Activated CD8-positive, alpha-beta memory T cell treated with anti-CD3 and anti-CD28 coated beads for 4 hours (primary cell): ENCODE measurements around the gene MKKS.
"Not testable (repeated sequence)": the region's sequence is repeated elsewhere in the genome, so short reads cannot be mapped to it uniquely, and the experiment has no call there.

Experiments used
- DNase-seq, 2 donors: peaks; one replicate each; pipeline ENCODE4 v3.0.0-alpha.2; 2020; ENCODE audit warnings: low read depth in 2 of 2

MKKS gene

DNA sequence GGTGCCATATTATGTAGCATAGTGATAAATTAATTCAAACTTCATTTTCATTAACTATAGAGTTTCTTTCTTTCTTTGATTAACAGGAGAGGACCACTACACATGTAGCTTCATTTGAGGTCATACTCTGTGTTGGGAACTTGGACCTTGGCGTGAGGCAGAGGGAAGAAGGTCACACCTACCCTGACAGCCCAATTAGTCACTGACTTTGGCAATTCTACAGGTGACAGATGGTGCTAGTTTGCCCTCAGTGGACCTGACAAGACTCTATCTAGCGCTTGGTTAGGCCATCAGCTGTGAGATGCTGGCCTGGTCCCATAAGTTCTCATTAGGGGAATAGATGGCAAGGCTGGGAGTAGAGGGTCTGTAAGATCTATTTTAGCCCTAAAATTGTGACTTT is 15.2 kb upstream of the MKKS start:
- no peak for DNase-seq

DNA sequence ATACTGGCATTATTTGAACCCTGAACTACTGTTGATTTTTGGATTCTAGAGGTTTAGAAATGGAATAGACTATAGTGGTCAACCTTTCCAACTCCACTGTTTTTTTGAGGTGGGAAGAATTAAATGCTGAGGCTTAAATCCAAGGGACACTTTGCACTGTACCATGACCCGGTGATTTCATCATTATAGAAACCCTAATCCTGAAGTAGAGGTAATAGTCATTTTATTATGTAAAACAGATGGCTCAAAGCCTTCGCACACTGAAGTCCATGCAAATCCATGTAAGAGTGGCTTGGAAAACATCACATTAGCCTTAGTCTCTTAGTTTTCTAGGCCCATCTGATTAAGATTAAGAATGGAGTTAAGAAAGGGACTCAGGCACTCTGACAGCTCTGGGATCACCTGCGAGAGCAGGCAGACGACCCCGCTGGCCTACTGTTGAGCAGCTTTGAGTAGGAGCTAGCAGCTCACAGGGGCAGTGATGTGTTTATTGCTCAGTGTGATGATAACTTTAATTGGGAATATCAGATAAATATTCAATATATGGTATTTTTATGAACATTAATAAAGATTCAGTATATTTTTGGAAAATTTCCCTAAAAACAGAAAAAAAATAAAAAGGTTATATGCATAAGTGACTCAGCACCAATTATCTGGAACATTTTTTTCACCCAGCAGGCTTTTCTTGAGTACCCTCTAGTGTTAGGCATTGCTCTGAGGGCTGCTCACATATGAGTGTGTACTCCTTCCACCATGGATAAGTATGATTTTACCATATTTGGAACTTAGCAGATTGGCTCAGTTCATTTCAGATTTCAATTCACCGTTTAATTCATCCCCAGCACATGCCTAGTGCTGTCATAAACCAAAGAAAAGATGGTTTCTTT is 14.5 kb upstream of the MKKS start:
- no peak for DNase-seq

DNA sequence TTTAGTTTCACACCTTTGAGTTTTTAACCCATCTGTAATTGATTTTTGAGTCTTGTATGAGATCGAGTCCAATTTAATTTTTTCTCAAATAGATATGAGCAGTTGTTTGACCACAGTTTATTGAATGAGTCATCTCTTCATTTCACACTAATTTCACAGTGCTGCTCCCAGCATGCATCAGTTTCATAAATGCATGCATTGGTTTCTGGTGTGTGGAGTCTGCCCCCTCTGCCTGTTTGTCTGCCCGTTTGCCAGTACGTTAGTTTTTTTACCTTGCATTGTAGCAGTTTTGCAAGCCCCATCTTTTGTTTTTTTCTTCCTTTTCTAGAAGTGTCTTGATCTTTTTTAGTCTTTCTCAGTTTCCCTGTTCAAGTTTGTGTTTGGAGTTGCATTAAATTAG is 13.0 kb upstream of the MKKS start:
- DNase-seq: peak; percentile 13 to 33

DNA sequence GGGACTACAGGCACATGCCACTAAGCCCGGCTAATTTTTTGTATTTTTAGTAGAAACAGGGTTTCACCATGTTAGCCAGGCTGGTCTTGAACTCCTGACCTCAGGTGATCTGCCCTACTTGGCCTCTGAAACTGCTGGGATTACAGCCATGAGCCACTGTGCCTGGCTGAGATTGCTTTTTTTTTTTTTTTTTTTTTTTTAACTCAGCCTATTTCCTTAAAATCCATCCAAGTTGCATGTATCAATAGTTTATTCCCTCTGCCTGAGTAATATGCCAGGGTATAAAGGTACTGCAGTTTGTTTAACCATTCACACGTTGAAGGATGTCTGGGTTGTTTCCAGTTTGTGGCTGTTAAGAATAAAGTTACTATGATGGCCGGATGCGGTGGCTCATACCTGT is 11.7 kb upstream of the MKKS start:
- no peak for DNase-seq

DNA sequence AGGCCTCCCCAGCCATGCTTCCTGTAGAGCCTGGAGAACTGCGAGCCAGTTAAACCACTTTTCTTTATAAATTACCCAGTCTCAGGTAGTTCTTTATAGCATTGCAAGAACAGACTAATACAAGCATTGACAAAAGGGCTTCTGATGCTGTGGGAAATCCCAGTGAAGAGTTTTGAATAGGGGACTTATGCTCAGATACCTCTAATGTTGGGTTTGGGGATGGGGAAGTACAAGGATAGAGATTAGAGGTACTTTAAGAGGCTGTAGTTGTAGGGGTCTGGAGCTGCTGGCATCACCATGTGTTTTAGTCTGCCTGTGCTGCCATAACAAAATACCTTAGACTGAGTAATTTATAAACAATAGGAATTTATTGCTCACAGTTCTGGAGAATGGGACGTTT is 9.9 kb upstream of the MKKS start:
- no peak for DNase-seq

DNA sequence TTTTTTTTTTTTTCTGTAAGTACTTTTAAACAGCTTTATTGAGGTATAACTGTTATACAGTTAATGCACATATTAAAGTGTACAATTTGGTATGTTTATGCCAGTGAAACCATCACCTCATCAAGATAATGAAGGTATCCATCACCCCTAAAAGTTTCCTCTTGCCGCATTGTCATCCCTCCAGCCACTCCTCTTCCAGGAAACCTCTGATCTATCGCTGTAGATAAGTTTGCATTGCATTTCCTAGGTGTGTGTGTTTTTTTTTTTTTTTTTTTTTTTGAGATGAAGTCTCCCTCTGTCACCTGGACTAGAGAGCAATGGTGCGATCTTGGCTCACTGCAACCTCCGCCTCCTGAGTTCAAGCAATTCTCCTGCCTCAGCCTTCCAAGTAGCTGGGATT is 4.2 kb upstream of the MKKS start:
- no peak for DNase-seq

DNA sequence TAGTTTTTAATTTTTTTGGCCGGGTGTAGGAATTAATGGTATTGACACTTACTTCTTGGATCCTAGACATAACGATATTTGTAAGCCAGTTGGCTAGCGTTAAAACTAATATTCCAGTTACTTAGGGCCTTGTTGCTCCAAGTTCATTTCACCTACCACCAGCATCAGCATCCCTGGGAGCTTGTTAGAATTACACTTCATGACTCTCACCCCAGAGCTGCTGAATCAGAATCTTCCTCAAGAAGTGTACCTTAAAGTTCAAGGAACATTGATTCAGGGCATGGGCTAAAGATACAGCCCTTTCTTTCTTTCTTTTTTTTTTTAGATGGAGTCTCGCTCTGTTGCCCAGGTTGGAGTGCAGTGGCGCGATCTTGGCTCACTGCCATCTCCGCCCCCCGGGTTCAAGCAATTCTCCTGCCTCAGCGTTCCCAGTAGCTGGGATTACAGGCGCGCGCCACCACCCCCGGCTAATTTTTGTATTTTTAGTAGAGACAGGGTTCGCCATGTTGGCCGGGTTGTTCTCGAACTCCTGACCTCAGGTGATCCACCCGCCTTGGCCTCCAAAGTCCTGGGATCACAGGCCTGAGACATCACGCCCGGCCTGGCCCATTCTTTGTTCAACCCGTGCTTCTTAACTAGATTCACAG is 2.2 kb upstream of the MKKS start:
- DNase-seq: no peak

DNA sequence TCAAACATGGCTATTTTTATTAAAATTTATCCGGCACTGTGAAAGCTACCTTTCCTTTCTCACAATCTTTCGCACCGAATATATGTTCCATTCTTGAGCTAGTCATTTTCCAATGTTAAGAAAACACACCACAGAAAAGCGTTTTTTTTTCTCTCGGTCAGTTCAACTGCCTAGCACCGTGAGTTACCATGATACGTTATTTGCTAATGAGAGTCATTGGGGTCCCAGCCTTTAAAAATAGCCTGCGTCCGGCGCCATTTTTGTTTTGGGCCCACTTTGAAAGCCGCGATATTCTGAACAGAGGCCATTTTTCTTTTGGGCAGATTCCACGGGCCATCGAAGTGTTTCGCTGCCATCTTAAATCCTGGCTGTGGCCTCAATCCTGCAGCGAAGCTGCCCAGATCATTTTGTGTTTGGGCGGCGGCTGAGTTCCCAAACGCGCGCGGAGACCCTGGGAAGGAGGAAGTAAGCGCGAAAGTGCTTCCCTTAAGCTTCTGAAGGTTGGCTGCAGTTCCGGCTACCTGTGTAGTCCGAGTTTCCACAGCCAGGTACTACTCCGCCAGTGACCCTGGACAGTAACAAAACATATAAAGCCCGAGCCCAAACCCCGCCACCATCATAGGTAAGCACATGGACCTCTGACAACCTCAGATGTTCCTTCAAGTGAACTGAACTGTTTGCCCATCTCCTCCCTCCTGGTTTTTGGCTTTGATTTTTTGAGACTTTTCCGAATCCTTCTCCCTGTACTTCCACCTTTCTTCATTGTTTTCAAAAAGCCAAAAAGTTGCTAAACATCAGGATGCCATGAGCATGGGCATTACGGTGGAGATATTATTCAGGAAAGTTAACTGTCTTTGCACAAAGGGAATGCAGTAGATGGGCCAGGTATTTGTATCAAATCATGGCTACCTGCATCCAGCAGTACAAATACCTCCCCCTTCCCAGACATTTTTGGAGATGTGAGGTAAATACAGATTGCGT is 1.1 kb upstream of the MKKS start, which contains the start of gene SLX4IP:
Gene SLX4IP, plus strand, starts transcription at position 474 of the 981 bp plus-strand sequence. CDS start 22,900 bp downstream, outside the sequence.
- peak; percentile 61 to 75 for DNase-seq

DNA sequence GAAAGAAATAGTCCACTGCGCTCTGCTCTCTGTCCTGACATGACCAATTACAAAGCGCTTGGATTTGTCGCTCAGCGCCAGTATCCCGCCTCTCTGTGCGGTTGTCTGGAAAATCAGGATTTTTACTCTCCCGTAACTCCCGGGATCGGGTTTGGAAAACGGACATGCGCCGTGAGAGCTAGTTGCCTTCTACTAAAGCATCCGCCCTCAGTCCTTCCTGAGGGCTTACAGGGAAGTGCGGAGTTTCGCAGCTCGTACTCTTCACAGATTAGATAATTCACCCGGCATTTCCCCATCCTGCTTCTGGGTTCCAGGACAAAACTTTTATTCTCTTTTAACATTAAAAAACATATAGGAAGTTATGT is 427 bp upstream of the MKKS start:
- DNase-seq: peak; percentile 42 to 59

DNA sequence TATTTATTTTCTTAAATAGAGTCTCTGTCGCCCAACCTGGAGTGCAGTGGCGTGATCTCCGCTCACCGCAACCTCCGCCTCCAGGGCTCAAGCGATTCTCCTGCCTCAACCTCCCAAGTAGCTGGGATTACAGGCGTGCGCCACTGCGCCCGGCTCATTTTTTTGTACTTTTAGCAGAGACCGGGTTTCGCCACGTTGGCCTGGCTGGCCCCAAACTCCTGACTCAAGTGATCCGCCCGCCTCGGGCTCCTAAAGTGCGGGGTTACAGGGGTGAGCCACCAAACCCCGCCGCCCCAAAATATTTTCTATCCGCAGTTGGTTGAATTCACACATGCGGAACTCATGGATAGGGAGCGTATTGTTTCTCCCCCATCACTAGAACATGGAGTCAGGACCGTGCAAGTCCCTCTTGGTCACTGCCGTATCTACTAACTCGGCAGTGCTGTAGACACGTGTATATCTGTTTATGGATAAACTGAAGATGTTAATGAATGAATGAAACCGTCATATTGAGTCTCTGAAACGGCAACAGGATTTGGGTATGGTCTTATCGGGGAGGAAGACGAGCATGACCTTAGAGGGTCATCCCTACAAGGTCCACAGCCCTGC is 904 bp downstream of the MKKS start:
- no peak for DNase-seq

DNA sequence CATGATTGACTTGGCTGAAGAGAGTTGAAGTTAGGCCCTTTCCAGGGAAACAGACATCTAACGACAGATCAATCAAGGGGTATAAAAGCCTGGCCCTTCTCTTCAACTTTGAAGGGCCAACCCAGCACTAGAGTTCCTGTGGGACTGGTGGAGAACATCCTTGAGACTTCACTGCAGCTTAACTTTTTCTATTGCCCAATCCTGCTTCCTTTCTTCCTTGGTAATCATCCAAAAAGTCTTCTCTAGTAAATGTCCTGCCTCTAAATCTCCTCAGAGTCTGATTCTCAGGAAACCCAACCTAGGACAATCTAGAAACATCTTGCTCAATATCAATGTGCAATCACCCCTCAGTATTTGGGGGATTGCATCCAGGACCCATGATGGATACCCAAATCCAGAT is 1.9 kb downstream of the MKKS start:
- no peak for DNase-seq

DNA sequence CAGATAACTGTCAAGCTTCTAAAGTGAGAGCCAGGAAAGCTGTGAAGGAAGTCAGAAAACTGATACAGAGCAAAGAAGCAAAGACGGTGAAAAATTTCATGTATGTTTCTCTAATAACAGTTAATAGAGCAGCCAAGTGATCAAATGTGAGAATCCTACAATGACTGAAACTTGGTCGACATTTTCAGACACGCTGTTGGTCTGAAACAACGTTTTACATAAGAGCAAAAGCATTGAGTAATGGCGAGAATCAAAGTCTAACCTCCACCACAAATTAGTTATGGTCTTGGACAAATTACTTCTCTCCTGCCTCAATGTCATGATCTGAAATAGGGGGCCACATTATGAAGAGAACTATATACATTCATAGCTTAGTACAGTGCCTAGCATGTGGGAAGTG is 3.3 kb downstream of the MKKS start:
- DNase-seq: no peak

DNA sequence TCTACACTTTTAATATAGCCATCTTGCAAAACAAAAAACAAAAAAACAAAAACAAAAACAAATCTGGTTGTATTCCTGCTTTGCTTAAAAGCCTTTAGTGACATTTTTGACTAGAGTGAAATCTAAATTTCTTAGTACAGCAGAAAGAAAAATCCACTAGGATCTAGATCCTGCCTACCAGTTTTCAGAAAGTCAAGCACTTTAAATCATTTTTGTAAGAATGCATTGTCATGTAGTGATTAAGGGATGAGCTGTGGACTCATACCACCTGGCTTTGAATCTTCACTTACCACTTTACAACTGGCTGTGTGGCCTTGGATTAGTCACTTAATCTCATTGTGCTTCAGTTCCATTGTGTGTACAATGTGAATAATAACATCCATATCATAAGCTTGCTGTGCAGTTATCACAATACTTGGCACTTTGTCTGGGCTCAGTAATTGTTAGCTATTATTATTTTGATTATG is 4.0 kb downstream of the MKKS start:
- no peak for DNase-seq

DNA sequence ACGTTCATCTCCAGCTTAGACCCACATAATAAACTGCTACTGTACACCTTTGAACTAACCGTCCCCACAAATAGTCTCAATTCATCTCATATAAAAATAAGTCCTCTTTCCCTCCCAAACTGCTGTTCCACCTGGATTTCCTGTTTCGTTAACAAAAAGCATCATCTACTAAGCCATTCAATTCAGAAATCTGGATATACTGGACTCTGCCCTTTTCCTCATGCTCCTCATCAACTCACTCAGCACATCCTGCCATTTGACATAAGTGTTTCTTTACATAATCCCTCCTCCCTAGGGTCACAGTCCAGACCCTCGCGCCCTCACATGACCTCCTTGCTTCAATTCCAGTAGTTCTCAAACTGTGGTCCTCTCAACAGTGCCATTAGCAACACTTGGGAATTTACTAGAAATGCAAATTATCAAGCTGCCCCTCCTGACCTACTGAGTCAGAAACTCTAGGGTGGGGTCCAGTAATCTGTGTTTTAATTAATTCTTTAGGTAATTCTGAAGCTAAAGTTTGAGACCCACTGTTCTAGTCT is 4.5 kb downstream of the MKKS start:
- no peak for DNase-seq

DNA sequence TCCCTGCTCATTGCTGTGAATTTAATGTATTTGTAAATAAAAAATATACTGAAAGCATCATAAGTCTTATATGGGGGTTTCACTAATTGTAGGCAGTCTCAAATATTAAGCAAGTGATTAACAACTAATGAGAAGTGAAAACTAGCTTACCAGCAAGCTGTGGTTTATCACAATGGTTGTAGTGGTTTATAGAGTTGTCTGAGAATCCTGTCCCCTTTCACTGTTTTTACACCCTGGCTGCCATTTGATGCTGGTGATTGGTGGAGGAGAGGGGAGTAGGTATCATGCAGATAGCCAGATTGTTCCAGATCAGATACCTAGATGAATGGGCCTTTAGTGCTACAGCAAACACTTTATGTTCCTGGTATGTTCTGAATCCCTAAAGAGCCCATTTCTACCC is 6.0 kb downstream of the MKKS start:
- DNase-seq: no peak

DNA sequence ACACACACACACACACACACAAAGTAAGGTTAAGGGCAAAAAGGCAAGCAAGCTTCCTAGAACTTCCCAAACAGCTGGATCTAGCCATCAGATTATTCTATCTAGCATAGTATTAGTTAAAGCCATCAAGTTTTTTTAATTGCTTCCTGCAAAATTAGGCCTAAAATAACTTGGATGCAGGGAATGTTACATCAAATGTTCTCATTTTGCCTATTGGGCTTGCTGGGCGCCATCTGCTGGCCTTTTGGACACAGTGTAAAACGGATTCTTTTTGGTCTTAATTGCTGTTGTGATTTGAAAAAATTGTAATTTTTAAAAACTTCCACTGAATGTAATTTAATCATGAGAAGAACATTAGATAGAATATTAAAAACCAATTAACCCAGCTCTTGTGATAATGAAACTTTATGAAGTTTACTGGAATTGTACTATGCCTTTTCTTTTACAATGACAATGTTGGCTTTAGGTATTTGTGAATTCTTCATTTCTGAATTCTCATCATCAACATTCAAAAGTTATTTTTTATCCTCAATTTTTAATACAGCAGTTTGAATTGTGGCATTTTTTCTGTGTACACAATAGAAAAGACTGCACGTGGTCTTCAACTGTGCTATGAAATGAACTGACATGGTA is 6.8 kb downstream of the MKKS start:
- no peak for DNase-seq

DNA sequence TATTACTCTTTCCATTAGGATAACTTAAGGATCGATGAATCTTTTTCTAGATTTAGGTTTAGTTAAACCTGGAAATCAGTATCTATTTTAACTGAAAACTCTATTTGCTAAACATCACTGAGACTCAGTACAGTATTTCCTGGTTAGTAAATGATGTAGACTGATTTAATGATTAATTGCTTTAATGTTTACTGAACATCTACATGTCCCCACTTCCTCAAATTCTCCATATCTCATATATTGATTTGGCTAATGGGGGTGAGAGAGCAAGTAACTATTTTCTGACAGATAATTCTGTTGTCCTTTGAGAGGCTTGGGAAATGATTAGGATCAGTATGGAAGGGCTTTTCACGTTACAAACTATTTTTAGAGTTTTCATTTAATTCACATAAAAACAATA is 10.3 kb downstream of the MKKS start:
- no peak for DNase-seq

DNA sequence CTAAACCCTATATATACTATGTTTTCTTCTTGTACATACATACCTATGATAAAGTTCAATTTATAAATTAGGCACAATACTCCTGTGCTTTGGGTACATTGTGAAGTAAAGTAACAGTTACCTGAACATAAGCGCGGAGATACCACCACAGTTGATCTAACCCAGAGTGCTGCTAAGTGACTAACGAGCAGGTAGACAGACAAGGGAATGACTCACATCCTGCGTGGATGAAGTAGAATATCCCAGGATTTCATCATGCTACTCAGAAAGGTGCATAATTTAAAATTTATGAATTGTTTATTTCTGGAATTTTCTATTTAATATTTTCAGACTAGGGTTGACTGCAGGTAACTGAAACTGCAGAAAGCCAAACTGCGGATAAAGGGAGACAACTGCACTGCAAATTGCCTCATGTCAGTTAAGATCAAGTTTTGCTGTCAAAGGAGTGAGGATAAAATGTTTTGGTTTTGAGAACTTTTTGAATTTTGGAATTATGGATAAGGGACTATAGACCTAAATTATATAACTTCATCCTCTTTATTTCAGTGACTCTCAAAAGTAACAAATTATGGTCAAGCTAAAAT is 14.4 kb downstream of the MKKS start:
- DNase-seq: no peak

DNA sequence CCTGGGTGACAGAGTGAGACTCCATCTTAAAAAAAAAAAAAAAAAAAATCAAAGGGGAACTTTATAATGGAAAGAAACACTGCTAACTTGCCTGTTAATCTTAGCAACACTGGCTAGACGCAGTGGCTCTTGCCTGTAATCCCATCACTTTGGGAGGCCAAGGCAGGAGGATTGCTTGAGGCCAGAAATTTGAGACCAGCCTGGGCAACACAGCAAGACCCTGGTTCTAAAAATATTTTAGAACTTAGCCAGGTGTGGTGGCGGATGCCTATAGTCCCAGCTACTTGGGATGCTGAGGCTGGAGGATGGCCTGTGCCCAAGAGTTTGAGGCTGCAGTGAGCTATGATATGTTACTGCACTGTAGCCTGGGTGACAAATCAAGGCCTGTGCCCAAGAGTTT is 16.8 kb downstream of the MKKS start:
- not testable (repeated sequence) for DNase-seq

DNA sequence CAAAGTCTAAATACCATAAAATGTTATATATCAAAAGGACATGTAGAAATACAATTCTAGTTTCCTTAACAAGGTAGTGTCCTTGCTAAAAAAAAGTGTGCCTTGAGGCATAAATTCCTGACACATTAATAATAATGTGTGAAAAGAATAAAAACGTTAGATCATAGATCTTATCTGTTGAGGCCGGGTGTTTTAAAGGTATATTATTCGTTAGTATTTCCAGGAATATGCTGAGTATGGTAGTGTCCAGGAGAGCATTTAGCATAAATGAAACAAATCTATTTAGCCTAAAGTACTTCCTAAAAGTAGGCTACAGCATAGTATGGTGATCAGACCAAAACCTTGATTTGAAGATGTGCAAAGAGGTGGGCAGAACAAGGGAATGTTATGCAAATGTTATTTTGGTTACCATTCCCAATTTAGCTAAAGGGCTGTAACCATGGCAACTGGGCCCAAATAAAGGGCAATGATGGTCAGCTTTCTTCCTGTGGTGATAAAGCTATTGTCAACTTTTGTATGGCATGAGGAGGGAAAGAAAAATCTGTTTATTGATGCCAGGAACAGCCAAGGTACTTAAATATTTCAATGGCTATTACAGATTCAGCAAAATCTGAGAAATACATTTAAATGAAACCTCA is 18.9 kb downstream of the MKKS start:
- no peak for DNase-seq
